HEK293T (cell line): ENCODE data around the gene MICOS13.
"Not testable (repeated sequence)": the region's sequence is repeated elsewhere in the genome, so short reads cannot be mapped to it uniquely, and the experiment has no call there.

Source experiments
- CTCF ChIA-PET: fragments of 350-600 bp; formaldehyde crosslinking; extraction: SDS; loops from one replicate; lab custom pipeline; 2021; ENCODE audit warnings: antibody characterized with exemption, inconsistent platforms; lab: Yijun Ruan, JAX
- POLR2A ChIA-PET: fragments of 350-600 bp; formaldehyde crosslinking; extraction: SDS; loops from one replicate; lab custom pipeline; 2020; ENCODE audit warnings: antibody characterized with exemption, inconsistent platforms; lab: Yijun Ruan, JAX
- DNase-seq: peaks from one replicate; pipeline ENCODE4 v3.0.0; 2012; ENCODE audit warnings: mixed read lengths; ENCODE audit errors: extremely low spot score
- ARNT ChIP-seq: fragments of 450-650 bp; IDR thresholded peaks from 2 replicates; pipeline ENCODE4 v1.6.1; 2017; ENCODE audit warnings: mild to moderate bottlenecking
- BHLHE40 ChIP-seq: fragments of 450-650 bp; IDR thresholded peaks from 2 replicates; pipeline ENCODE4 v1.6.1; 2016; ENCODE audit warnings: mild to moderate bottlenecking, moderate library complexity, borderline replicate concordance
- CTBP1 ChIP-seq: fragments of 450-650 bp; IDR thresholded peaks from 2 replicates; pipeline ENCODE4 v1.6.1; 2016; ENCODE audit warnings: borderline replicate concordance
- ELF4 ChIP-seq: fragments of 450-650 bp; IDR thresholded peaks from 2 replicates; pipeline ENCODE4 v1.6.1; 2017; ENCODE audit warnings: antibody characterized with exemption
- FOXA1 ChIP-seq: fragments of 450-650 bp; IDR thresholded peaks from 2 replicates; pipeline ENCODE4 v1.6.1; 2016; ENCODE audit warnings: mild to moderate bottlenecking
- FOXK2 ChIP-seq: fragments of 450-650 bp; IDR thresholded peaks from 2 replicates; pipeline ENCODE4 v1.6.1; 2016; ENCODE audit warnings: mild to moderate bottlenecking
- FOXM1 ChIP-seq: fragments of 450-650 bp; IDR thresholded peaks from 2 replicates; pipeline ENCODE4 v1.6.1; 2017; ENCODE audit warnings: mild to moderate bottlenecking, borderline replicate concordance
- HDGF ChIP-seq: fragments of 450-650 bp; IDR thresholded peaks from 2 replicates; pipeline ENCODE4 v1.6.1; 2017; ENCODE audit warnings: antibody characterized with exemption, borderline replicate concordance
- L3MBTL2 ChIP-seq: fragments of 450-650 bp; conservative IDR thresholded peaks from 2 replicates; pipeline ENCODE4 v1.6.1; 2016; ENCODE audit warnings: mild to moderate bottlenecking
- LEF1 ChIP-seq: fragments of 450-650 bp; IDR thresholded peaks from 2 replicates; pipeline ENCODE4 v1.6.1; 2017; ENCODE audit warnings: mild to moderate bottlenecking, borderline replicate concordance
- NFRKB ChIP-seq: fragments of 450-650 bp; IDR thresholded peaks from 2 replicates; pipeline ENCODE4 v1.6.1; 2016; ENCODE audit warnings: mild to moderate bottlenecking, moderate library complexity
- SP1 ChIP-seq: fragments of 450-650 bp; IDR thresholded peaks from 2 replicates; pipeline ENCODE4 v1.6.1; 2017
- SUZ12 ChIP-seq: fragments of 450-650 bp; IDR thresholded peaks from 2 replicates; pipeline ENCODE4 v1.6.1; 2016; ENCODE audit warnings: mild to moderate bottlenecking
- TARDBP ChIP-seq: fragments of 450-650 bp; IDR thresholded peaks from 2 replicates; pipeline ENCODE4 v1.6.1; 2016
- ZNF384 ChIP-seq: fragments of 450-650 bp; IDR thresholded peaks from 2 replicates; pipeline ENCODE4 v1.6.1; 2016
- TF ChIP-seq, protein P1 (sequence below): fragments of 450-650 bp; IDR thresholded peaks from 2 replicates; pipeline ENCODE4 v1.6.1; 2016

MICOS13 gene

GRCh38 chr19:5711025-5711424, 30.7 kb upstream of the MICOS13 start:
- ChIA-PET POLR2A (no interaction called here), CTCF (no interaction called here)

DNA sequence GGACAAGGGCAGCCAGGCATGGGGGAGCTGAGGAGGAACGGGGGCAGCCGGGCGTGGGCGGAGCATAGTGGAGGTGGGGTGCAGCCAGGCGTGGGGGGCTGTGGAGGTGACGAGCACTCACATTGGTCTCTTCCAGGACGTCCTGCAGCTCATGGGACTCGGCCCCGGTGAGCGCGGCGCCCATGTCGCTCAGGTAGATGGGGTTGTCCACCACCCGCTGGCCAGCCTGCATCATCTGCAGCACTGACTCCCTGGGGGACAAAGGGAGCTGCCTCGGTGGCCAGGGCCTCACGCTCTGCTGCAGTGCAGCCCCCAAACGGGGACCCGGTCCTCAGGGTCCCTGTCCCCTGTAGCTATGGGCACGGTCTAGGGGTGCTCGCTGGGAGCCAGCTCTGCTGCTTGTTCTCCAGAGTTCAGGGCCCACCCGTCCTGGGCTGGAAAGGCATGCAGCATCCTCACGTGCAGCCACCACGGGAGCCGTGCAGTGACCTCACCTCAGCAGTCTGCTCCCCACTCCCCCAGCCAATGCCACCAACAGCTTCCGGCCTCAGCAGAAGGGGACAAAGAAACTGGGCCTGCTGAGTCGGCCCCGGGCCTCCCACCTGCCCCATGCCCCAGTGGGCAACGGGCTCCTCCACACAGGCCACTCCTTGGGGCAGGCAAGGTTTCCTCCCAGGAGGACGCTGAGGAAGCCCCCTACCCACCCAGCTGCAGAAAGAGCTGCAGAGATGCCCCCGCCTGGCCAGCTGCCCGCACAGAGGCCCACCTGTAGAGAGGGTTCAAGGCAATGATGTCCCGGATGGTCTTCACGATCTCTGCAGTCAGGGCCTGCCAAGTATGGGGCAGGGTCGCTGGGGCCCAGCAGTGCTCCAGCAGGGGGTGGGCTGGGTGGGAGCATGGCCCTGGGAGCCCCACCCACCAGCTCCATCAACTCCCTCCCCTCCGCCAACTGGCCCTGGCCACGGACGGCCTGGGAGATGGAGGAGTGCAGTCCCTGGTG, 27.6 kb upstream of the MICOS13 start:
- DNase-seq = no peak
- ChIA-PET CTCF (interaction anchor here (1.0 kb wide), 1 partner anchor 19 kb away, joined by 4 read pairs; no protein-coding TSS in a partner anchor), POLR2A (interaction anchor here (1.4 to 3.6 kb wide), 2 partner anchors 9 to 11 kb away, joined by 6 to 12 read pairs; no protein-coding TSS in a partner anchor)
- TF ChIP-seq FOXM1 (no peak), FOXA1 (no peak)

More at GRCh38 chr19:5711025-5711424, 30.7 kb upstream of the MICOS13 start:
- TF ChIP-seq SP1 (no peak), CTBP1 (no peak), FOXM1 (no peak), L3MBTL2 (no peak), NFRKB (no peak), ZNF384 (no peak), LEF1 (no peak), ELF4 (no peak), HDGF (no peak), BHLHE40 (no peak), TARDBP (no peak), SUZ12 (no peak), FOXA1 (no peak), FOXK2 (no peak)
- TF ChIP-seq, protein P1, sequence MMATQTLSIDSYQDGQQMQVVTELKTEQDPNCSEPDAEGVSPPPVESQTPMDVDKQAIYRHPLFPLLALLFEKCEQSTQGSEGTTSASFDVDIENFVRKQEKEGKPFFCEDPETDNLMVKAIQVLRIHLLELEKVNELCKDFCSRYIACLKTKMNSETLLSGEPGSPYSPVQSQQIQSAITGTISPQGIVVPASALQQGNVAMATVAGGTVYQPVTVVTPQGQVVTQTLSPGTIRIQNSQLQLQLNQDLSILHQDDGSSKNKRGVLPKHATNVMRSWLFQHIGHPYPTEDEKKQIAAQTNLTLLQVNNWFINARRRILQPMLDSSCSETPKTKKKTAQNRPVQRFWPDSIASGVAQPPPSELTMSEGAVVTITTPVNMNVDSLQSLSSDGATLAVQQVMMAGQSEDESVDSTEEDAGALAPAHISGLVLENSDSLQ = no peak
- DNase-seq = no peak

DNA sequence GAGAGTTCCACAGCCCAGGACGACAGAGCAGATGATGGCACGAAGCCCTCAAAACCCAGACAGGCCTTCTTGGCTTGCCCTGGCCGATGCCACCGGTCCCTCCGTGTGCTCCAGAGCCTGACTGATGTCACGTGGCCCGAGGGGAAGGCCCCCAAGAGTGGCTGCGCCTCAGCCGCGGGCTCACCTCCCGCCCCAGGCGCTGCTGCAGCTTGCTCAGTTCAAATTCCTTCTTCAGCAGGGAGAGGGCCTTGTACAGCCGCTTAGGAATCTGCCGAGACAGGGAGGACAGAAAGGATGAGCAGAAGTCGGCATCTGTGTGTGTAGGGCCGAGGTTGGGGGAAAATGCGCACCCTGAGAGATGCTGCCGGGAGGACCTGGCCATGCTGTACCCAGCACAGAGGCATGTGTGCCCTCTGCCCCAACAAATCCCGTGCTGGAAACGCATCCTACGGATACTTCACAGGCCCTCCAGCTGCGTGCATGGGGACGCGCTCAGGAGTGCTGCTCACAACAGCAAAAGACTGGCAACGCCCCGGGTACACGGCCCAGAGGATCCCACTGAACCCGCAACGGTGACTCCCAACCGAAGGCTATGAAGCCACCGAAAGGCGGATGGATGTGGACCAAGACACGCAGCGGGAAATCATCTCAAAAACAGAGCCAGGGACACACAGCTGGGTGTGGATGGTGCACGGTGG, 26.7 kb upstream of the MICOS13 start:
- no peak for DNase-seq
- ChIA-PET POLR2A (interaction anchor here (1.0 to 3.6 kb wide), 3 partner anchors 8 to 12 kb away, joined by 3 to 12 read pairs (median 6); no protein-coding TSS in a partner anchor), CTCF (interaction anchor here (1.0 kb wide), 1 partner anchor 18 kb away, joined by 4 read pairs; no protein-coding TSS in a partner anchor)
- TF ChIP-seq ZNF384 (no peak), BHLHE40 (no peak), CTBP1 (no peak), FOXK2 (no peak), FOXA1 (no peak), HDGF (no peak), NFRKB (no peak), L3MBTL2 (no peak), ELF4 (no peak), ARNT (no peak), FOXM1 (no peak), TARDBP (no peak)
- TF ChIP-seq, protein P1 = no peak

DNA sequence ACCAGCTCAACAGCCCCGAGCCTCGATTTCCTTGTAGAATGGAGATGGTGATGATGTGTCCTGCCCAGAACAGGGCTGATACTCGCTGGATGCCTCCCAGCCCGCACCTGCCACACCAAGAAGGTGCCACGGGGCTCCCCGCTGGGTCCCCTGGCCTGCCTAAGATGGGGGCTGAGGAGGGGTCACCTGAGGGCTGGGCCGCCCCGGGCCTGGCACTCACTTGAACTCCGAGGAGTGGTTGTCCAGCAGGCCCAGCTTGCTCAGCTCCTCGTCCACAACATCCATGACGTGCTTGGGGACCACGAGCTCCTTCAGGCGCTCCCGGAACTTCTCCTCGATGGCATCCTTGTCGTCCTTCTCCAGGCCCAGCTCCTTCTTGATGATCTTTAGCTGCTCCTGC, 25.2 kb upstream of the MICOS13 start:
- TF ChIP-seq NFRKB = no peak
- TF ChIP-seq ZNF384 = no peak
- TF ChIP-seq BHLHE40 = no peak
- TF ChIP-seq ELF4 = no peak
- TF ChIP-seq FOXK2 = no peak
- TF ChIP-seq HDGF = no peak
- no peak for TF ChIP-seq ARNT
- no peak for TF ChIP-seq CTBP1
- TF ChIP-seq TARDBP = no peak
- TF ChIP-seq L3MBTL2 = no peak
- no peak for TF ChIP-seq FOXA1
- no peak for TF ChIP-seq SP1
- TF ChIP-seq SUZ12 = no peak
- TF ChIP-seq LEF1 = no peak
- no peak for TF ChIP-seq FOXM1
- TF ChIP-seq, protein P1 = no peak
- no peak for DNase-seq
- ChIA-PET POLR2A (interaction anchor here (1.0 to 3.6 kb wide), 3 partner anchors 9 to 15 kb away, joined by 3 to 12 read pairs (median 3); partner anchors contain the start of genes CATSPERD and LONP1), CTCF (no interaction called here)

DNA sequence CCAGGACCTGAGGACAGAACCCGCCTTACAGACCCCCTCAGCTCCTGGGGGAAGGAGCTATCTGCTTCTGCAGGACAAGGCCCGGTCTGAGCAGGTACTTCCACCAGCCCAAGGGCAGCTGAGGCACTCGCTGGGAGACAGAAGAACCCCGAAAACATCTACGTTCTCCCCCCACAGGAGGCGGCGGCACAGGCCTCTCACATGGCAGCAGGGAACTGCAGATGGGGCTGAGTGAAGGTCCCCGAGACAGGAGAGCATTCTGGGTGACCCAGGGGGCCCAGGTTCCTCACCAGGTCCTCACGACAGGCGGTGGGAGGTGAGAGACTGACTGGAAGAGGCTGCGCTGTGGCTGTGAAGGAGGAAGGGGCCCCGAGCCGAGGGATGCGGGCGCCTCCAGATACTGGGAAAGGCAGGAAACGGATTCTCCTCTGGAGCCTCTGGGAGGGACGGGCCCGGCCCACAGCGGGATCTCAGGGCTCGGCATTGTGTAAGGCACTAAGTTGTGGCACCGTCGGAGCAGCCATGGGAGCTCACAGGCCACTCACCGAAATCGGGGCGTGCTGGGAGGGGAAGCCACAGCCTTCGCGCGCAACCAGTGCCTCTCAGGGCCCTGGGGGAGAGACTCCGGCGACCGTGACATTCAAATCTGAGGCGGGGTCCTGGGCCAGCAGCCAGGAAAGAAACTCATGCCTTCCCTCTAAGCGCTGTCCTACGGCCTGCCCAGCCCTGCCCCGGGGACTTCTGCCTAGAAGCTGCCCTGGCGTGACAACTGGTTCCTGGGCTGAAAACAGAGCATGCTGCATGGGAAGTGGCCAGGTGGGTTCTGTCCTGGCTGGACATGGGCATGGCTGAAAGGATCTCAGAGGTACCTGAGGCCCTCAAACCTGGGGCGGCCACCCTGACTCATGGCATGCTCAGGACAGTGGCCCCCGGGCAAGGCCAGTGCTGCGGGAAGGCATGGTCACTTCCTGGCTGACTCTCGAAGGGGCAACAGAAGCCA, 23.8 kb upstream of the MICOS13 start:
- POLR2A ChIA-PET = no interaction called here
- CTCF ChIA-PET = interaction anchor here (0.8 kb wide), 1 partner anchor 16 kb away, joined by 3 read pairs; no protein-coding TSS in a partner anchor
- DNase-seq = no peak
- no peak for TF ChIP-seq ARNT
- TF ChIP-seq HDGF = no peak
- no peak for TF ChIP-seq ELF4
- no peak for TF ChIP-seq SP1
- no peak for TF ChIP-seq SUZ12

DNA sequence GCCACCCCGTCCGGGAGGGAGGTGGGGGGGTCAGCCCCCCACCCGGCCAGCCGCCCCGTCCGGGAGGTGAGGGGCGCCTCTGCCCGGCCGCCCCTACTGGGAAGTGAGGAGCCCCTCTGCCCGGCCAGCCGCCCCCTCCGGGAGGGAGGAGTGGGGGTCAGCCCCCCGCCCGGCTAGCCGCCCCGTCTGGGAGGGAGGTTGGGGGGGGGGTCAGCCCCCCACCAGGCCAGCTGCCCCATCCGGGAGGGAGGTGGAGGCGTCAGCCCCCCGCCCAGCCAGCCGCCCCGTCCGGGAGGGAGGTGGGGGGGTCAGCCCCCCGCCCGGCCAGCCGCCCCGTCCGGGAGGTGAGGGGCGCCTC, 21.7 kb upstream of the MICOS13 start:
- CTCF ChIA-PET, DNase-seq, POLR2A ChIA-PET: not testable (repeated sequence)
